PC-3 (cell line): ENCODE measurements around the gene AGPAT3. TPM values are rescaled to one million over a fixed set of nuclear protein-coding genes. Genes with fewer than 3 reads are reported as not detected.
A peak's percentile ranks its signal among the peaks of the same experiment; 100 is the strongest.

ENCODE experiments used
- ATAC-seq: fragments of 200-7000 bp; cut with Tn5 transposase; 2 replicates; pipeline ENCODE4 v1.9.1; 2020; ENCODE audit warnings: mild to moderate bottlenecking, moderate library complexity
- BruUV-seq: library from RNA; stranded (reverse); fragments of 400-500 nt; replicated peaks from 2 replicates; lab custom pipeline; 2021; lab: Mats Ljungman, UMichigan
- CTCF ChIA-PET: fragments of 300-600 bp; sonication (Branson Sonifier 250); formaldehyde crosslinking; loops from one replicate; lab custom pipeline; 2022; ENCODE audit warnings: antibody characterized with exemption; lab: Charles Lee
- POLR2A ChIA-PET: fragments of 300-600 bp; sonication (Branson Sonifier 250); formaldehyde crosslinking; loops from one replicate; lab custom pipeline; 2022; ENCODE audit warnings: antibody characterized with exemption; ENCODE audit not compliant: unreplicated experiment; lab: Charles Lee
- DNase-seq: peaks from one replicate; pipeline ENCODE4 v3.0.0-alpha.2; 2015
- H2AFZ ChIP-seq: fragments of 300-600 bp; sonication (generic); 2 replicates; pipeline ENCODE4 v1.6.0; 2016; ENCODE audit warnings: antibody characterized with exemption, low read length
- H3F3A ChIP-seq: fragments of 300-600 bp; sonication (generic); one replicate; pipeline ENCODE4 v1.6.0; 2017; ENCODE audit warnings: antibody characterized with exemption, low read length, control low read depth, mild to moderate bottlenecking; ENCODE audit not compliant: unreplicated experiment
- H3K27ac ChIP-seq: fragments of 300-600 bp; sonication (generic); 2 replicates; pipeline ENCODE4 v1.5.1; 2016; ENCODE audit warnings: mild to moderate bottlenecking, low read length
- H3K27me3 ChIP-seq: fragments of 300-600 bp; sonication (generic); 2 replicates; pipeline ENCODE4 v1.6.1; 2016; ENCODE audit warnings: low read length, mixed read lengths
- H3K36me3 ChIP-seq: fragments of 300-600 bp; sonication (generic); 2 replicates; pipeline ENCODE4 v1.6.1; 2016; ENCODE audit warnings: low read depth, mixed run types, low read length, mixed read lengths
- H3K4me1 ChIP-seq: fragments of 300-600 bp; sonication (generic); 2 replicates; pipeline ENCODE4 v1.5.1; 2016; ENCODE audit warnings: low read length; ENCODE audit not compliant: insufficient read depth
- H3K4me2 ChIP-seq: fragments of 300-600 bp; sonication (generic); 2 replicates; pipeline ENCODE4 v1.6.0; 2016; ENCODE audit warnings: low read length
- H3K4me3 ChIP-seq: fragments of 300-600 bp; sonication (generic); 2 replicates; pipeline ENCODE4 v1.5.1; 2016; ENCODE audit warnings: mild to moderate bottlenecking, low read length, mixed read lengths
- H3K79me2 ChIP-seq: fragments of 300-600 bp; sonication (generic); 2 replicates; pipeline ENCODE4 v1.6.1; 2017; ENCODE audit warnings: low read length, mixed read lengths
- H3K9ac ChIP-seq: fragments of 300-600 bp; sonication (generic); 2 replicates; pipeline ENCODE4 v1.6.0; 2016; ENCODE audit warnings: mild to moderate bottlenecking, low read length
- H3K9me2 ChIP-seq: fragments of 300-600 bp; sonication (generic); replicated peaks from 2 replicates; pipeline ENCODE4 v1.6.1; 2016; ENCODE audit warnings: mixed run types, low read length, mixed read lengths
- H3K9me3 ChIP-seq: fragments of 300-600 bp; sonication (generic); 2 replicates; pipeline ENCODE4 v1.6.1; 2016; ENCODE audit warnings: low read length, mixed read lengths
- H4K20me1 ChIP-seq: fragments of 300-600 bp; sonication (generic); 2 replicates; pipeline ENCODE4 v1.6.1; 2016; ENCODE audit warnings: low read length, mixed read lengths
- CTCF ChIP-seq: fragments of 300-600 bp; sonication (generic); conservative IDR thresholded peaks from 2 replicates; pipeline ENCODE4 v1.5.1; 2017; ENCODE audit warnings: antibody characterized with exemption, low read depth, mild to moderate bottlenecking, low read length
- EZH2 ChIP-seq: fragments of 300-600 bp; sonication (generic); IDR thresholded peaks from one replicate; pipeline ENCODE4 v1.6.1; 2017; ENCODE audit warnings: antibody characterized with exemption, mild to moderate bottlenecking, low read length; ENCODE audit not compliant: unreplicated experiment
- EZH2phosphoT487 ChIP-seq: fragments of 300-600 bp; sonication (generic); IDR thresholded peaks from 2 replicates; pipeline ENCODE4 v1.6.1; 2018; ENCODE audit warnings: mild to moderate bottlenecking, antibody characterized with exemption, low read length, borderline replicate concordance
- intact Hi-C: fragments of 100-400 bp; cut with micrococcal nuclease; formaldehyde crosslinking; loops from 2 replicates; pipeline ENCODE4 v1.9.0; 2023
- total RNA-seq: library from RNA; depleted of rRNA; stranded (reverse); fragments of >200 nt; gene quantifications from 2 replicates; pipeline ENCODE4 v1.2.3, GENCODE V29; 2014

The AGPAT3 gene
- total RNA-seq, 1 experiment from 2014 or later: 76.1 TPM

- Histone ChIP-seq H3K9me3 (no peaks in the 10 kb centered on the region), H3K79me2 (peaks cover under 1% of the 10 kb centered on the region; the same call in 1 of the 2 replicates), H3K9me2 (no peaks in the 10 kb centered on the region), H3K36me3 (no peaks in the 10 kb centered on the region), H3K4me2 (peak overlapping the region; percentile 2), H2AFZ (peak overlapping the region; percentile 55), H3K4me1 (peaks cover 18% of the 10 kb centered on the region), H3F3A (peaks cover 5% of the 10 kb centered on the region), H3K27me3 (no peaks in the 10 kb centered on the region), H3K4me3 (no peak overlapping the region), H3K27ac (peak overlapping the region; percentile 62), H3K9ac (peak overlapping the region; percentile 3; the same call in 1 of the 2 replicates), H4K20me1 (no peaks in the 10 kb centered on the region)
- DNase-seq (peak; percentile 80), ATAC-seq (peak; percentile 100)
- TF ChIP-seq EZH2 (no peak), CTCF (no peak), EZH2phosphoT487 (no peak)
- CTCF ChIA-PET: no interaction called here
- POLR2A ChIA-PET: no interaction called here
- BruUV-seq: no TSS peak
- intact Hi-C loops: no loop called here
Observed at GRCh38 chr21:44006017-44006619, 141.1 kb downstream of the AGPAT3 start.

GRCh38 chr21:44006656-44007055 is 141.6 kb downstream of the AGPAT3 start:
- H4K20me1 ChIP-seq: no peaks in the 10 kb centered on the region
- TF ChIP-seq CTCF: no peak
- TF ChIP-seq EZH2phosphoT487: no peak
- no peak for TF ChIP-seq EZH2
- DNase-seq (no peak), ATAC-seq (no peak)
- no TSS peak for BruUV-seq
- H2AFZ ChIP-seq: peak overlapping the region; percentile 55; the same call in 1 of the 2 replicates
- peaks cover 5% of the 10 kb centered on the region for H3F3A ChIP-seq
- no peaks in the 10 kb centered on the region for H3K9me2 ChIP-seq
- H3K4me1 ChIP-seq: peaks cover 21% of the 10 kb centered on the region
- peak overlapping the region; percentile 2 for H3K4me2 ChIP-seq
- peak overlapping the region; percentile 62 for H3K27ac ChIP-seq
- intact Hi-C loops: no loop called here
- ChIA-PET POLR2A (no interaction called here), CTCF (no interaction called here)
- no peak overlapping the region for H3K4me3 ChIP-seq
- no peaks in the 10 kb centered on the region for H3K36me3 ChIP-seq
- no peak overlapping the region for H3K9ac ChIP-seq
- H3K79me2 ChIP-seq: peaks cover 6% of the 10 kb centered on the region; the same call in 1 of the 2 replicates
- no peaks in the 10 kb centered on the region for H3K27me3 ChIP-seq
- no peaks in the 10 kb centered on the region for H3K9me3 ChIP-seq

GRCh38 chr21:44010429-44010828 is 145.4 kb downstream of the AGPAT3 start:
- TF ChIP-seq CTCF: no peak
- no peak for TF ChIP-seq EZH2phosphoT487
- TF ChIP-seq EZH2: no peak
- Histone ChIP-seq H4K20me1 (peaks cover 27% of the 10 kb centered on the region), H3K4me3 (no peak overlapping the region), H3K9me2 (no peaks in the 10 kb centered on the region), H2AFZ (no peak overlapping the region), H3K4me1 (peaks cover 36% of the 10 kb centered on the region), H3K9ac (no peak overlapping the region), H3K9me3 (no peaks in the 10 kb centered on the region), H3K4me2 (no peak overlapping the region), H3F3A (peaks cover 5% of the 10 kb centered on the region), H3K27ac (no peak overlapping the region), H3K79me2 (peaks cover 41% of the 10 kb centered on the region), H3K36me3 (no peaks in the 10 kb centered on the region), H3K27me3 (no peaks in the 10 kb centered on the region)
- DNase-seq (no peak), ATAC-seq (no peak)
- no TSS peak for BruUV-seq
- ChIA-PET POLR2A (no interaction called here), CTCF (no interaction called here)
- intact Hi-C loops: no loop called here
